T-cell (primary cell): Measurements from ENCODE around the gene ZMYM5. TPM values are rescaled to one million over a fixed set of nuclear protein-coding genes. Genes with fewer than 3 reads are reported as not detected.
"Not testable (repeated sequence)": the region's sequence is repeated elsewhere in the genome, so short reads cannot be mapped to it uniquely, and the experiment has no call there.

Source experiments
- ATAC-seq, 4 experiments: fragments of 200-7000 bp in 3 of 4; fragments of 150-1000 bp in 1 of 4; cut with Tn5 transposase; replicated peaks in 1 of 4; 1 replicate in 3 of 4; 2 replicates in 1 of 4; pipeline ENCODE4 v1.10.0; 2021; ENCODE audit warnings: moderate library complexity in 3 of 4, mild to moderate bottlenecking in 2 of 4, moderate number of reproducible peaks in 1 of 4
- CTCF ChIA-PET, 2 donors: fragments of 300-600 bp; sonication (Branson Sonifier 250); formaldehyde crosslinking; loops; one replicate each; lab custom pipeline; 2022; ENCODE audit warnings: antibody characterized with exemption in 2 of 2; lab: Charles Lee
- POLR2A ChIA-PET, 2 donors: fragments of 300-600 bp; sonication (Branson Sonifier 250); formaldehyde crosslinking; loops; one replicate each; lab custom pipeline; 2022; ENCODE audit warnings: antibody characterized with exemption in 2 of 2; lab: Charles Lee
- DNase-seq, 35 experiments: peaks; one replicate each; pipeline versions ENCODE4 v3.0.0 to v3.0.0-alpha.2; 2013 to 2023
- H3K27ac ChIP-seq: one replicate; pipeline ENCODE4 v1.5.1; 2013; ENCODE audit warnings: low read length
- H3K27me3 ChIP-seq, 2 experiments: replicated peaks in 1 of 2; 1 replicate in 1 of 2; 2 replicates in 1 of 2; pipeline versions ENCODE4 v1.6.1 to v1.7.0; 2013; ENCODE audit warnings: low read length in 1 of 2, mixed read lengths in 1 of 2; ENCODE audit not compliant: control insufficient read depth in 2 of 2, insufficient read depth in 2 of 2; ENCODE audit errors: extremely low read depth in 1 of 2
- H3K36me3 ChIP-seq, 2 donors: 1 replicate in 1 of 2; 2 replicates in 1 of 2; pipeline versions ENCODE4 v1.6.1 to v1.7.0; 2013; ENCODE audit warnings: low read length in 1 of 2; ENCODE audit not compliant: control insufficient read depth in 2 of 2, insufficient read depth in 1 of 2; ENCODE audit errors: extremely low read depth in 1 of 2
- H3K4me1 ChIP-seq, 2 experiments: 1 replicate in 1 of 2; 2 replicates in 1 of 2; pipeline versions ENCODE4 v1.6.1 to v1.7.0; 2013; ENCODE audit warnings: low read length in 2 of 2, mixed read lengths in 1 of 2; ENCODE audit not compliant: insufficient read depth in 2 of 2, control insufficient read depth in 1 of 2; ENCODE audit errors: extremely low read depth in 1 of 2
- H3K4me3 ChIP-seq, 2 donors: 1 replicate in 1 of 2; 2 replicates in 1 of 2; pipeline versions ENCODE4 v1.5.1 to v1.7.0; 2013; ENCODE audit warnings: mild to moderate bottlenecking in 2 of 2, low read length in 1 of 2, moderate library complexity in 1 of 2; ENCODE audit not compliant: control insufficient read depth in 1 of 2; ENCODE audit errors: extremely low read depth in 1 of 2
- H3K9me3 ChIP-seq: 2 replicates; pipeline ENCODE4 v1.7.0; 2013
- H3K27ac Mint-ChIP-seq, 2 donors: one replicate each; pipeline ENCODE4 v1.8.0; 2020 to 2021; ENCODE audit warnings: mild to moderate bottlenecking in 2 of 2, mixed read lengths in 2 of 2
- H3K27me3 Mint-ChIP-seq, 2 donors: one replicate each; pipeline ENCODE4 v1.8.0; 2021 to 2022; ENCODE audit warnings: mixed read lengths in 2 of 2
- H3K36me3 Mint-ChIP-seq: one replicate; pipeline ENCODE4 v1.8.0; 2021; ENCODE audit warnings: mixed read lengths
- H3K4me1 Mint-ChIP-seq, 3 donors: one replicate each; pipeline ENCODE4 v1.8.0; 2020 to 2022; ENCODE audit warnings: mixed read lengths in 3 of 3, mild to moderate bottlenecking in 1 of 3
- H3K4me3 Mint-ChIP-seq, 3 donors: one replicate each; pipeline ENCODE4 v1.8.0; 2020 to 2022; ENCODE audit warnings: mild to moderate bottlenecking in 3 of 3, mixed read lengths in 3 of 3, moderate library complexity in 3 of 3
- H3K9me3 Mint-ChIP-seq, 3 donors: one replicate each; pipeline ENCODE4 v1.8.0; 2020 to 2022; ENCODE audit warnings: mixed read lengths in 3 of 3
- WGBS: methylation state at CpG from one replicate; pipeline ENCODE4 v1.1.5; 2013; ENCODE audit warnings: missing lambda C conversion rate; ENCODE audit not compliant: insufficient coverage; 5-methylcytosine and 5-hydroxymethylcytosine counted together
- total RNA-seq, 35 experiments: library from RNA in 6 of 35; stranded (reverse) in 6 of 35; fragments of 120-200 nt in 1 of 35; gene quantifications; one replicate each; pipeline versions ENCODE4 v1.2.1 to v1.2.4 and lab custom pipeline; 2013 to 2026

The ZMYM5 gene
- total RNA-seq, 5 donors from 2014 or later (not counting 1 experiment from before 2014, with no cell fraction given): 19.2 to 30.9 (median 23.0) TPM

- WGBS: 95% methylated on average over 6 of the region's 7 CpGs
- Histone ChIP-seq H3K9me3 (no peaks in the 10 kb centered on the region), H3K27me3 (no peaks in the 10 kb centered on the region), H3K4me1 (no peaks in the 10 kb centered on the region), H3K36me3 (no peaks in the 10 kb centered on the region), H3K27ac (no peak overlapping the region), H3K4me3 (no peak overlapping the region)
- Mint-ChIP-seq H3K4me1 (no peaks in the 10 kb centered on the region), H3K36me3 (peaks cover 10% of the 10 kb centered on the region), H3K9me3 (no peaks in the 10 kb centered on the region), H3K4me3 (no peak overlapping the region), H3K27me3 (no peaks in the 10 kb centered on the region), H3K27ac (no peak overlapping the region)
- ChIA-PET CTCF (no interaction called here), POLR2A (no interaction called here)
- no peak for ATAC-seq
- DNase-seq: no peak
Observed at GRCh38 chr13:19795956-19796355, 67.5 kb downstream of the ZMYM5 start.

- H3K9me3 Mint-ChIP-seq: no peaks in the 10 kb centered on the region
- WGBS: 100% methylated on average over 2 of the region's 4 CpGs
- Histone ChIP-seq H3K9me3 (no peaks in the 10 kb centered on the region), H3K4me1 (no peaks in the 10 kb centered on the region), H3K36me3 (no peaks in the 10 kb centered on the region), H3K27me3 (no peaks in the 10 kb centered on the region), H3K27ac (no peak overlapping the region), H3K4me3 (no peak overlapping the region)
- no peak for DNase-seq
- H3K4me1 Mint-ChIP-seq: no peaks in the 10 kb centered on the region
- H3K4me3 Mint-ChIP-seq: no peak overlapping the region
- no peak overlapping the region for H3K27ac Mint-ChIP-seq
- POLR2A ChIA-PET: interaction anchor here in 1 of 2 donors (0.7 kb wide), 1 partner anchor 966 kb away, joined by 6 read pairs; no protein-coding TSS in a partner anchor
- CTCF ChIA-PET: interaction anchor here in 1 of 2 donors (0.6 kb wide), 1 partner anchor 18 kb away, joined by 3 read pairs; no protein-coding TSS in a partner anchor
- ATAC-seq: no peak
- H3K27me3 Mint-ChIP-seq: no peaks in the 10 kb centered on the region
- H3K36me3 Mint-ChIP-seq: peaks cover 7% of the 10 kb centered on the region
Observed at GRCh38 chr13:19794631-19795030, 68.8 kb downstream of the ZMYM5 start.

GRCh38 chr13:19791953-19792537, 71.4 kb downstream of the ZMYM5 start:
- no peaks in the 10 kb centered on the region for H3K27me3 Mint-ChIP-seq
- no peak overlapping the region for H3K27ac Mint-ChIP-seq
- no peak overlapping the region for H3K4me3 Mint-ChIP-seq
- POLR2A ChIA-PET: no interaction called here
- CTCF ChIA-PET: no interaction called here
- H3K9me3 Mint-ChIP-seq: no peaks in the 10 kb centered on the region
- DNase-seq (no peak), ATAC-seq (no peak)
- WGBS: 97% methylated on average over 4 of the region's 7 CpGs
- Histone ChIP-seq H3K4me1 (no peaks in the 10 kb centered on the region), H3K9me3 (no peaks in the 10 kb centered on the region), H3K36me3 (no peaks in the 10 kb centered on the region), H3K4me3 (no peak overlapping the region), H3K27me3 (no peaks in the 10 kb centered on the region), H3K27ac (no peak overlapping the region)
- peaks cover 2% of the 10 kb centered on the region for H3K36me3 Mint-ChIP-seq
- H3K4me1 Mint-ChIP-seq: no peaks in the 10 kb centered on the region

- ChIA-PET CTCF (interaction anchor here (0.6 to 1.6 kb wide), 7 partner anchors 41 to 177 kb away, joined by 3 to 8 read pairs (median 4); no protein-coding TSS in a partner anchor), POLR2A (interaction anchor here in 1 of 2 donors (0.5 to 1.3 kb wide), 3 partner anchors 63 to 340 kb away, joined by 3 to 6 read pairs (median 5); no protein-coding TSS in a partner anchor)
- H3K36me3 Mint-ChIP-seq, H3K9me3 Mint-ChIP-seq, H3K27me3 ChIP-seq, H3K36me3 ChIP-seq, H3K27me3 Mint-ChIP-seq, H3K9me3 ChIP-seq, H3K4me1 ChIP-seq: not testable (repeated sequence)
- 4% methylated on average over 22 of the region's 50 CpGs for WGBS
- H3K4me3 Mint-ChIP-seq: peak within 1 kb of the TSS; percentile 94 to 98 (median 97)
- peak within 1 kb of the TSS; percentile 98 for H3K27ac Mint-ChIP-seq
- H3K4me1 Mint-ChIP-seq: peaks cover 6 to 12% (median 7%) of the 10 kb centered on the region in 3 donors
- ATAC-seq (peak; percentile 89 to 93 (median 92)), DNase-seq (peak; percentile 89 to 98 (median 94))
- H3K27ac ChIP-seq: peak within 1 kb of the TSS; percentile 92
- peak within 1 kb of the TSS; percentile 93 to 98 for H3K4me3 ChIP-seq
Observed at GRCh38 chr13:19782727-19783682, 80.4 kb downstream of the ZMYM5 start, which contains the start of gene PSPC1. Gene PSPC1 (minus strand): TSS chr13:19782945. CDS start chr13:19782757, 188 bp downstream.

- H3K27ac Mint-ChIP-seq: peak overlapping the region; percentile 98
- ChIA-PET CTCF (interaction anchor here in 1 of 2 donors (1.3 to 1.6 kb wide), 2 partner anchors 10 to 178 kb away, joined by 3 to 4 read pairs; no protein-coding TSS in a partner anchor), POLR2A (interaction anchor here (0.5 to 1.3 kb wide), 2 partner anchors 23 to 75 kb away, joined by 3 read pairs; no protein-coding TSS in a partner anchor)
- ATAC-seq (peak; percentile 61 to 63 (median 62)), DNase-seq (peak in 34 of 35 experiments; percentile 12 to 67 (median 42))
- peaks cover 3% of the 10 kb centered on the region for H3K36me3 Mint-ChIP-seq
- H3K36me3 ChIP-seq: no peaks in the 10 kb centered on the region
- peaks cover 0 to 10% of the 10 kb centered on the region in 2 experiments for H3K4me1 ChIP-seq
- H3K27me3 Mint-ChIP-seq: no peaks in the 10 kb centered on the region
- no peaks in the 10 kb centered on the region for H3K27me3 ChIP-seq
- no peaks in the 10 kb centered on the region for H3K9me3 ChIP-seq
- WGBS: under 1% methylated on average over 75 of the region's 77 CpGs
- H3K4me3 ChIP-seq: peak overlapping the region; percentile 93 to 98
- H3K9me3 Mint-ChIP-seq: no peaks in the 10 kb centered on the region
- H3K4me3 Mint-ChIP-seq: peak overlapping the region; percentile 94 to 98 (median 97)
- peak overlapping the region; percentile 92 for H3K27ac ChIP-seq
- H3K4me1 Mint-ChIP-seq: peaks cover 9 to 12% (median 12%) of the 10 kb centered on the region in 3 donors
Observed at GRCh38 chr13:19782049-19782726, 81.3 kb downstream of the ZMYM5 start.
